HL-60/S4 treated with retinoic acid at 250 ng/mL for 4 days and 3 days (cell line): ENCODE results near the gene CD99L2.

Experiments
- in situ Hi-C: fragments of 300-500 bp; cut with MboI; formaldehyde crosslinking; loops from 2 replicates; pipeline ENCODE4 v1.7.0; 2022; ENCODE audit warnings: low sequenced_read_pairs

Gene CD99L2

DNA sequence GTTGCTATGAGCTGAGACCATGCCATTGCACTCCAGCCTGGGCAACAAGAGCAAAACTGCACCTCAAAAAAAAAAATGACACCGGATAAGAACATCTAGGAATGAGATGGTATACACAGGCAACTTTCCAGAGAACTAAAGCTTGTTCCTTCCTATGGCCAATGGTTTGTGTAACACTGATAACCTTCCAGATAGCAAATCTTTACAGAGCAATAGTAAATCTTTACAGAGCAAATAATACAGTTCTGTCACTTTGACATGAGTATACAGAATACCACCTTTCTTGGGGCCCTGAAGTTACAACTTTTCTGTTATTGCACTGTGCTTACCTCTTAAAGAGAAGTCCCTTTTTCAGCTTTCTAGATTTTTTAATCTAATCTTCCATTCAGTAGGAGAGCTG, 91.6 kb downstream of the CD99L2 start:
- in situ Hi-C loops = no loop called here

DNA sequence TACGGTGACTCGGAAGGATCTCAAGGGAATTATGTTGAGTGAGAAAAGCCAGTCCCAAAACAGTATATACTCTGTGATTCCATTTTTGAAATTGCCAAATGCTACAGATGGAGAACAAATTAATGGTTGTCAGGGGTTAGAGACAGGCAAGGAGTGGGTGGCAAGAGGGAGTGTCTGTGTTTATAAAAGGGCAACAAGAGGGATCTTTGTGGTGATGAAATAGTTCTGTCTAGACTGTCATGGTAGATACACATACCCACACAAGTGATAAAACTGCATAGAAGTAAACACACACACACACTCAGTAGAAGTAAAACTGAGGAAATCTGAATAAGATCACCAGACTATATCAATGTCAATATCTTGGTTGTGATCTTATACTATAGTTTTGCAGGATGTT, 92.7 kb downstream of the CD99L2 start:
- in situ Hi-C loops = no loop called here

DNA sequence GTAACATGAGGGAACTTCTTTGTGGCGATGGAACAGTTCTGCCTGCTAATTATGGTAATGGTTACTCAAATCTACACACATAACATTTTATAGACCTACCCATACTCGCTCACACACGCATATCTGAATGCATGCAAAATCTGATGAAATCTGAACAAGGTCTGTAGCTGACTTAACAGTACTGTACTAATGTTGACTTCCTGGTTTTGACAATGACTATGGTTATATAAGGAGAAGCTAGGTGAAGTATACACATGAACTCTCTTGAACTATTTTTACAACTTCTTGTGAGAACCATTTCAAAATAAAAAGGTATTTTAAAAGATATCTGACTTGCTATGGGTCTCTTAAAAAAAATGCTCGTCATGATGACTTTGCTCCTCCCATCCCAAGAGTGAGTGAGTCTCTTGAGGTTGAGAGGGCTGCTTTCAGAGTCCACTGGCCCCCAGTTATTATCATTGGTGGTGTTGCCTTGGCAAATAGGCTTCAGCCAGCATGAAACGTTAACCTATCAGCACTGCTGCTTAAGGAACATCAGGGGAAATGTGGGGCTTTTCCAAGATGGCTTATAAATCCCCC, 105.4 kb downstream of the CD99L2 start:
- in situ Hi-C loops = no loop called here

DNA sequence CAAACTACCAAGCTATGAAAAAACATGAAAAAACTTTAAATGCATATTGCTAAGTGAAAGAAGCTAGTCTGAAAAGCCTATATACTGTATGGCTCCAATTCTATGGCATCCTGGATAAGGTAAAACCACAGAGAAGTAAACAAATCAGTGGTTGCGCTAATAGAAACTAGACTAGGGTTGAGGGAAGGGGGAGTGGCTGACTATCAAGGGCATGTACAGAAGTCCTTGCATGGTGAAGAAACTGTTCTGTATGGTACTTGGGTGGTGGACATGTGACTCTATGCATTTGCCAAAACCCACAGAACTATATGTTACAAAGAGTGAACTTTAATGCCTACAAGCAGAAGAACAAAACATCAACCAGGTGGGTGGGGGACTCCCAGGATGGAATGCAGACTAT, 108.4 kb downstream of the CD99L2 start:
- in situ Hi-C loops = no loop called here

DNA sequence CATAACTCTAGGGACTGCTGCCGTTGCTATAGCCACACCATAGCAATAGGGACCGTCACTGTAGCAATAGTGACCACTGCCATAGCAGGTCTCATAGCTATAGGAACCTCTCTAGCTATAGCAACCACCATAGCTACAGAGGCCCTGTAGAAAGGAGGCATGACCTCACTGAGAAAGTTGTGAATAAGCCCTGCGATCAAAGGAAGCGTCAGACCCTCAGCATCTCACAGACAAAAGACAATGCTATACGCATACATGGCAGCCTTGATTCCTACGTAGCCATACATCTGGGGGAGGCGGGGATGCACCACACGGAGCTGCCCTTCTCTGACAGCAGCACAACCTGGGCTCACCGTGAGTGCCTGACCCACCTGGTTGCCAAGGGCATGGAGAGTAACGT, 116.8 kb downstream of the CD99L2 start:
- in situ Hi-C loops = no loop called here

DNA sequence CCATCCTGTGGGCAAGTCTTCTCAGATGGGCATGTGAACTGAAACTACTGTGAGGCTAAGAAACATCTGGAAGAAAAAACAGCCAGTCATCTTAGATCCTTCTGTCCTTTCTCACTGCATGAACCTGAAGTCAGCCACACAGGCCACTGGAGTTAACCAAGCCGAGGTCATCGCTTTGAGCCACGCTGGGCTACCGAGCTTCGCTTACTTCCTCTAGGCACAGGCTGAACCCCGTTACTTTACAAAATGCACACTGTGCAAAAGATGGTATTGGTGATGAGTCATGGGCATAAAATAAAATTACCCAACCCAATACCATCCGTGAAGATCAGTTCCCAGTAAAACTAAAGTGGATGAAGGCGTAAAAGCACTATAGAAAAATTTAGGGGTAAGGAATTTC, 119.1 kb downstream of the CD99L2 start:
- in situ Hi-C loops = loop anchor here (10.0 kb wide), 1 partner anchor 305 kb away; no protein-coding TSS in a partner anchor

DNA sequence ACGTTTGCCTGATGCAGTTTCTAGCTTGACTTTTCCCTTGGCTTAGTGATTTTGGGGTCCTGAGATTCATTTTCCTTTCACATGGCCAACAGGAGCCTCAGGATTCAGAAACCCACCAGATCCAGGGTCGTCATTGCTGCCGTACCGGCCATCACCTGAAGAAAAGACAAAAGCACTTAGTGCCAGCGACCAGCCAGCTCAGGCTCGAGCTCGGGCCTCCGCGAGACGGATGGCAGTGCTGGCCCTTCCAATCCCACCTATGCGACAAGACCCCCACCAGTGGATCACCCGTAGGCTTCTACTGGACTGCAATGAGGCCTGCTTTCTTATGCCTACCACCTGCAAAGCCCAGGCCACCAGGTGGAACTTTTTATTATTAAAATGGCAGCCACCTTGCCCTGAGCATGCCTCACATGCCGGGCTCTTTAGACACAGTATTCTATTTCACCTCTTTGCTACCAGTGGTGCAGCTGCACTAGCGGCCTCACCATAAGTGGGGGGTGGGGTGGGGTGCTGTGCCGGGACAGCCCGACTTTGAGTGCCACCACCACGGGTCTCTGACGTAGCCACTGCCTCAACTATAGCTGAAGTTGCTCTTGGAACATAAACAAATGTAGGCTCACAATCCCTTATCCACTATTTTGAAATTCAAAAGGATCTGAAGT, 121.0 kb downstream of the CD99L2 start:
- in situ Hi-C loops = loop anchor here (10.0 kb wide), 1 partner anchor 307 kb away; no protein-coding TSS in a partner anchor

DNA sequence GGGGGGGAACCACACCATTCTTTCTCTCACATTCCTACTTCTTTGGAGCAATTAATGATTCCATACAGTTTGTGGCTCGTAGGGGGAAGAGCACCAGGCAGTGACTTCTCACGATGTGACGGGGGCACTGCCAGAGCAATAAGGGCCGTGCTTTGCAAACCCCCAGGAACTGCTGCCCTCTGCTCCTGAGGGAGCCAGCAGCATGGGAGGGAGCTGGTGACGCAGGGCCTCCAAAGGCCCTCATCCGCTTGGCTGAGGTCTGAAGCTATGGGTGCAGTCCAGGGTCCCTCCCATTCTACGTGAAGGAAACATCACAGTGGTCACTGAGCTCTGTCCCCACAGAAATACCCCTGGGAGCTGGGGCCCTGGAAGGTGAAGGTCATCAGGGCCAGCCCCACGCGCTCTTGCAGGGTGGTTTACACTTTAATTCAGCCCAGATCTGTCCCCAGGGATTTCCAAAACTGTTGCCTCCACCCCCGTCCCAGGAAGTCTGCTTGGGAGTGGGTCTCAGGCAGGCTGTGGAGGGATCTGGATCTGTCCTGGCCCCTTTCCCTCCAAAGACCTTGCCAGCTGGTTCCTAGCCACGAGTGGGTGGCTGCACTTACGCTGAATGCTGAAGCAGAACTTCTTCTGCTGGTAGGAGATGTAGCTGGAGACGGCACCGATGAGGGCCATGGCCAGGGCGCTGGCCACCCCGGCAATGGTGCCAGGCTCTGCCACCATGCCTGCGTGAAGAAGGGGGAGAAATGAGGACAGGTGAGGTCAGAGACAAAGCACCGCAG, 122.7 kb downstream of the CD99L2 start:
- in situ Hi-C loops = loop anchor here (10.0 kb wide), 1 partner anchor 309 kb away; no protein-coding TSS in a partner anchor

DNA sequence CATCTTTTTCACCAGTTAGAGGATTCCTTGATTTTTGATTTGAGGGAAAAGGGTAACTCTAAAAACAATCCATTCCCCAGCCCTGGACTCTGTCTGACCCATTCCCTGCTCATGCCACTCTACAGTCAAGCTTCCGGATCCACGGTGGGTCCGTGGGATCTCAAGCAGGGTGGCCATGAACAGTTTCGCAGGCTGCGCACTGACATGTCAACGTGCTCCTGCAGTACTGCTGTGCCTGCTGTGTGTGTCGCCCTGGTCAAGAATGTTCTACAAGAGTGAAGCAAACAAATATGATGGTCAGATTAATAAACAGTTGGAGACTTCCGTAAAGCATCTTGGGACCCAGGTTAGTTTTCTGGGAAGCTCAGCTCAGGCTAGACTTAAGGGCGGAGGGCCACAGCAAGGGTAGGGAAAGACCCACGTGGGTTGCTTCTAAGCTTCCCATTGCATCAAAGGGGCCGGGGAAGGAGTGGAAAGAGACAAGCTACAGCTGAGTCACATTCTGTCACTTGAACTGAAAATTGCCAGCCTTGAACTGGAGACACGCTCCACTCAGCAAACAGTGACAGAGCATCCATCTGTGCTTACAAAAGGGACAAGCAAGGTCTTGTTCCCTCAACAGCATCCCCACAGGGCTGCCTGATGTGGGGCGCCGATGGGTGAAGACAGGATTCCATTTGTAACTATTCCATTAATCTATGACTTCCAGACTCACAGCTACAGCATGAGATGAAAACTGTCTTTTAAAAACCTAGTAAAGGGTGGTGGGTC, 123.5 kb downstream of the CD99L2 start:
- in situ Hi-C loops = loop anchor here (10.0 kb wide), 1 partner anchor 310 kb away; no protein-coding TSS in a partner anchor

DNA sequence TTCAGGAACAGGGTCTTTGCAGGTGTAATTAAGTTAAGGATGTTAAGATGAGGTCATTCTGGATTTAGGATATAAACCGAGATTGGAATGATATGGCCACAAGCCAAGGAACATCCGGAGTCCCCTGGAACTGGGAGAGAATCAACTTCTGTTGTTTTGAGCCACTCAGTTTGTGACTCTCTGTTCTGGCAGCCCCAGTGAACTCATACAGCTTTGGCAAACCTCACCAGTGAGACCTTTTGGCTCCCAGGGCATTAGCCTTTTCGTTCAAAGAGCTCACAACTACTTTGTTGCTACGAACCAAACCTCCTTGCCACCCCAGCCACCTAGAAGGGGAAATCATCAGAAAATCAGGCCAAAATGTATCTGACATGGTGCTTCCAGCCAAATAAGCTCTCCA, 124.8 kb downstream of the CD99L2 start:
- in situ Hi-C loops = loop anchor here (10.0 kb wide), 1 partner anchor 311 kb away; no protein-coding TSS in a partner anchor

DNA sequence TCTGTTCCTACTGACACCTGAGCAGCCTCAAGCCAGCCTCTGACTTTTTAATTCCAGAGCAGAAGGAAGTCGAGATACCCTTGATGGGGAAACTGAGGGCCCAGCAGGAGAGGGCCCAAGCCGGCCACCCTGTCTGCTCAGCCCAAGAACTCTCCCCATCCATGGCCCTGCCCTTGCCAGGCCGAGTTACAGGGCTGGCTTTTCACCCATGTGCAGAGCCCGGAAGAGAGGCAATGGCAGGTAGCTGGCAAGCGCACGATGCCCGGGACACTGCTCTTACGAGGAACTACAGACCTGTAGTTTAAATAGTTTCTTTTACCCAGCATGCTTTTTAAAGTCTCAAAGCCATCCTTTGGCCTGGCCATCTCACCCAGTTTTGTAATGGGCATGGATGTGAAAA, 125.4 kb downstream of the CD99L2 start:
- in situ Hi-C loops = loop anchor here (10.0 kb wide), 1 partner anchor 312 kb away; no protein-coding TSS in a partner anchor

DNA sequence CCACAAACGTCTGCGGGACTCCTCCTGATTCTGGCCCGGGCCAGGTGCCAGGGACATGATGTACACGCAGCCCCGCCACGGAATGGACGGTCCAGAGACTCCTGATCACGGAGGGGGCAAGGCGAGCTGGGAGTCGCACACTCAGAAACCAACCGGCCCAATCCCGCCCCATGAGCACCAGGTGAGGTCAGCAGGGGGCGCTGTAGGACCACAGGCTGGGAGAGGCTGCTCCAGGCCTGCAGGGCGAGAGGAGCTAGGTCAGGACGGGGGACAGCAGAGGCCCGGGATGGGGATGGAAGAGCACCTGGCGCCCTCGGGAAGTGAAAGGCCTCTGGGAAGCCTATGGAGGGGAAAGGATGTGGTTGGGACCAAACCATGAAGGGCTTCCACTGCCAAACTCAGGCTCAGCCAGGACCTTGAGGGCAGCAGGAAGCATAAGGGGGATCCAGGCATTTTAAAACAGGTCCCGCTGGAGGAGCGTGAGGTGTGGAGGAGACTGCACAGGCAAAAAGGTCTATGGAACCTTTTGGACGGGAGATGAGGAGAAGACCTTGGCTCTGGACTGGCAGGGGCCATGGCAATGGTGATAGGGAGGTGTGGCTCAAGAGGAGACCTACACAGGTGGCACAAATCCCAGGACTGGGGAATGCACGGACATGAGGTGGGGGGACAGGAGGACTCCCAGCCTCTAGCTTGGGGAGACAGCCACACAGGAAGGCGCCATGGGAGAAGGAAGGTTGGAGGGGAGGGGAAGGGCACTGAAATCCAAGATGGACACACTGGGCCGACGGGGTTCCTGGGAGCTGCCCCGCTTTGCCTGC, 126.1 kb downstream of the CD99L2 start:
- in situ Hi-C loops = loop anchor here (10.0 kb wide), 1 partner anchor 312 kb away; no protein-coding TSS in a partner anchor

DNA sequence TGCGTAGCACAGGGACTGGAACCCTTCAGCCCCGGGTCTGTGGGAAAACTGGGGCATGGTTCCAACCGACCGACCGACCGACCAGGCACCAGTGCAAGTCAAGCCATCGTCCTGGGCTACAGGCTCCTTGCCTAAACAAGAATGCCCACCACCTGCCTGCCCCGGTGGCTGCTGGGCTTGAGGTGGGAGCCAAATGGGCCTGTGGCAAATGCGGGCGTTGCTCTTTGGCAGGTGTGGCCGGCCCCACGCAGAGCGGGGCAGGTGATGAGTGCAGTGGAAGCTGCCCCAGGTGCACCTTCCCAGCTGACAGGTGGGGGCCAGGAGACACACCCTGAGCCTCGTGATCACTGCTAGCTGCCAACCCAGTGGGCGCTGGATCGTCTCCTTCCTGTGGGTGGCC, 127.4 kb downstream of the CD99L2 start:
- in situ Hi-C loops = loop anchor here (10.0 kb wide), 1 partner anchor 314 kb away; no protein-coding TSS in a partner anchor

DNA sequence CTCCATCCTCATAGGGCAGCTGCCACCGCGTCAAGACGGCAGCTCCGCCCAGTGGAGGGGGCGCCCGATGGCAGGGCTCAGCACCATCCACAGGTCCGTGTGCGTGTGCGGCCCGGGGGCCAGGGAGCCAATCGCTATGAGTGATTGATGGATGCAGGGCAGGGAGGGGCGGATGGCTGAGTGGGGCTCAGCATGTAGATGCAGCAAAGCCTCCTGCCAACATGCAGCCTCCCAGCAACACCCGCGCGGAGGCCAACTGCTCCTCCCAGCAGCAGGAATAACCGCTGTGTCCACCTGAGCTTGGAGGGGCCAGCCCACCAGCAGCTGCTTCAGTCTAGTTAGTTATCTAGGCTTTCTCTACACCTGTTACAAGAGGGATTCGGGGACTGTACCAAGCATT, 127.8 kb downstream of the CD99L2 start:
- in situ Hi-C loops = loop anchor here (10.0 kb wide), 1 partner anchor 314 kb away; no protein-coding TSS in a partner anchor

DNA sequence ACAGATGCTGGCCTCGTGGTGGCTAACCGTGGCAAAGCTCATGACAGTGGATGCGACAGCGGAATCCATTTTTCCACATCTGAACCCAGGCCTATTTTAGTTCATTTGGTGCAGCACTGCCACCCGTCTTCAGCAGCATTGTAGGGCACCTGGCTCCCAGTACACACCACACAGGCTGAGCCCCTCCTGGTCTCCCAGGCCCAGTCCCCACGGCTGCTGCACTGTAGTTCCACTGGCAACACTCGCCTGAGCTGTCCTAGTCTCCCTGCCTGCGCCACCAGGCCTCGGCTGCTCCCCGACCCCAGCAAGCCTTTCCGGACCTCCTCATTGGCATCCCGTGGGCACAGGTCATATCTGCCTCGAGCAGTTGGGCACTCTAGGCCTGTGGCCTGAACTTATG, 129.1 kb downstream of the CD99L2 start:
- in situ Hi-C loops = no loop called here

DNA sequence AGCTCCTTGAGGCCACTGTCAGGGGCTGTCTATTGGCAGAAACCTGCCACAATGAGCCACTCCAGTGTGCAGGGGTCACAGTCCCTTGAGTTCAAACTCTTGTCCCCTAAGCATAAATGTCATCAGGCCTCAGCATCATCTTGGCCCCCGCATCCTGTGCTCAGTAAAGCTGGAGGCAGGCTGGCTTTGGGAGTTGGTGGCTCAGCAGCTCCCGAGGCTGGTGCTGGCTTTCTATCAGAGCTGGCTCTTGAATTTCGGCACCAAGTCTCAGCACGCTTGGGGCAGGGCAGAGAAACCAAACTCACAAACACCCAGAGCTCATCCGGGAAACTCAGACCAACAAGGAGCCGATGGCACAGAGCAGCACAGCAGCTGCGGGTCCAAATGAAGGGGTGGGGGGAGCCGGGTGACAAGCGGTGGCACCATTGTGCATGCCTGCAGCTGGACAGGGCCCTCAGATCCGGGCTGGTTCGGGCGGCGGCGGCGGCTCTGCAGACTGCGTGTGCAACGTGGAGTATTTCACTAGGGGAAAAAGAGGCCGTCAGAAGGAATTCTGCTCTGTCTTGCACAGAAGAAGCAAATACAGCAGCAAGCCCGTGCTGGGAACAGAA, 129.8 kb downstream of the CD99L2 start:
- in situ Hi-C loops = no loop called here

DNA sequence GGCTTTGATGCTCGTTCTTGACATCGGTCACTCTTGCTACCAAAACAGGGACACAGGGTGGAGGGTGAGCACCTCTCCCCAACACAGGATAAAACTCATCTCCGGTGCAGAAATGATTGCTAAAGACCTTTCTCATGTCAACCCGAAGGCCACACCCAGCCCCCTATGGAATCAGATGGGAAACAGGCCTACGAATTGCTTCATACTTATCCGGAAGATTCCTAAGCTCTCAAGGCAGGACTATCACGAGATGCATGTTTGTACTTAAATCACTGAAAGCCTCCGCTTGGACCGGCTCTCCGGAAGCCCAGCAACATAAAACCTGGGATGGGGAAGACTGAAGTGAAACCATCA, 130.4 kb downstream of the CD99L2 start:
- in situ Hi-C loops = no loop called here

DNA sequence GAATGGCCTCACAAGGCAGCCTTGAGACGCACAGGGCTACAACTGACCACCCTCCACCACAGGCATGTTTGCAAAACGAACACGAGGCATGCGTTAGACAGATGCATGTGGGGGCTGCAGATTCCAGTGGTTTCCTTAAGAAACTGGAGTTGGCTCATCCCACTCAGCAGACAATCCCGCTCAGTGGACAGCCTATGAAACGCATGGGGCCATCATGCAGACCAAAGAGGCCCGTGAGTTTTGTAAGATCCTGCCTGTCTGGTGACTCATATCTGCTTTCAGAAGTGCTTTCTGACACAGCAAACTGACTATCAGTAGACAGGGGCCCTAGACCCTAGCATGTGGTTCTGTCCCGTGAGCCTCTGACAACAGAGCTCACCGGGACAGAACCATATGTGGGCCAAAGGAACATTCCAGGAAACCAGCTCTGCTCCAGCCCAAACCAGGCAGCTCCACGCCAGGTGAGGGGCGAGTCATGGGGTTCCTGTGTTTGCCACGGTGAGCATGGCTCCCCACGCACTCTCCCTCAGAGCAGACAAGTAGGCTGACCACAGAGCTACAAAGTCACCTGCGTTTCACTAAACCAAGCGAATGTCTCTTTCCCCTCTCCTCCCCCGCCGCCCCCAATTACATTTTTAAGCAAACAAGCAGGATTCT, 130.9 kb downstream of the CD99L2 start:
- in situ Hi-C loops = no loop called here

DNA sequence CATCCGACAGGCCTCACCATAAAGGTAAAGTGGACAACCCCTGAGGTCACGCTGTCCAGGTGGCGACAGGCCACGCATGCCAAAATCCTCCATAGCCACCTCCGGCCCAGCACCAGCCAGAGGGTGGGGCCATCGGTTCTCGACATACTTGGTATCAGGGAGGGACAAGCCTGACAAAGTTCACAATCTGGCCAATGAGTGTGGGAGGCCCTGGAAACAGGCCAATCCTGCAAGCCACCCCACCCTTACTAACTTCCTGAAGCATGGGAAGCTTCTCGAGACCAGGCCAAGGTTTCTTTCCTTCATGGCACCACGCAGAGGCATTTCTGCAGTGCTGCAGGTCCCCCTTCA, 131.4 kb downstream of the CD99L2 start:
- in situ Hi-C loops = no loop called here
